Activated CD8-positive, alpha-beta memory T cell treated with anti-CD3 and anti-CD28 coated beads, Interleukin-2, amount 10 ng/mL, durations not matched to agents 7 days and 5 days (primary cell): ENCODE measurements around the gene SLC29A2. TPM values are rescaled to one million over a fixed set of nuclear protein-coding genes. Genes with fewer than 3 reads are reported as not detected.
A peak's percentile ranks its signal among the peaks of the same experiment; 100 is the strongest.

Source experiments
- ATAC-seq: fragments of 150-1000 bp; cut with Tn5 transposase; one replicate; pipeline ENCODE4 v1.10.0; 2021; ENCODE audit warnings: moderate library complexity
- CTCF ChIA-PET: fragments of 350-600 bp; sonication (Branson Sonifier 250); formaldehyde crosslinking; loops from one replicate; lab custom pipeline; 2021; ENCODE audit warnings: antibody characterized with exemption; lab: Charles Lee
- DNase-seq: peaks from one replicate; pipeline ENCODE4 v3.0.0-alpha.2; 2020
- H3K27ac Mint-ChIP-seq: one replicate; pipeline ENCODE4 v1.8.0; 2021; ENCODE audit warnings: mild to moderate bottlenecking, mixed read lengths
- H3K27me3 Mint-ChIP-seq: one replicate; pipeline ENCODE4 v1.8.0; 2021; ENCODE audit warnings: mixed read lengths
- H3K36me3 Mint-ChIP-seq: one replicate; pipeline ENCODE4 v1.8.0; 2021; ENCODE audit warnings: mild to moderate bottlenecking, mixed read lengths
- H3K4me1 Mint-ChIP-seq: one replicate; pipeline ENCODE4 v1.8.0; 2021; ENCODE audit warnings: mixed read lengths
- H3K4me3 Mint-ChIP-seq: one replicate; pipeline ENCODE4 v1.8.0; 2021; ENCODE audit warnings: mild to moderate bottlenecking, moderate library complexity, mixed read lengths
- H3K9me3 Mint-ChIP-seq: one replicate; pipeline ENCODE4 v1.8.0; 2022; ENCODE audit warnings: low read depth, mixed read lengths
- total RNA-seq, 2 experiments: library from RNA; stranded (reverse); gene quantifications; one replicate each; pipeline ENCODE4 v1.2.3, GENCODE V29; 2021

The SLC29A2 gene
- total RNA-seq, 2 experiments from 2014 or later, result 7.6 to 10.1 TPM

DNA sequence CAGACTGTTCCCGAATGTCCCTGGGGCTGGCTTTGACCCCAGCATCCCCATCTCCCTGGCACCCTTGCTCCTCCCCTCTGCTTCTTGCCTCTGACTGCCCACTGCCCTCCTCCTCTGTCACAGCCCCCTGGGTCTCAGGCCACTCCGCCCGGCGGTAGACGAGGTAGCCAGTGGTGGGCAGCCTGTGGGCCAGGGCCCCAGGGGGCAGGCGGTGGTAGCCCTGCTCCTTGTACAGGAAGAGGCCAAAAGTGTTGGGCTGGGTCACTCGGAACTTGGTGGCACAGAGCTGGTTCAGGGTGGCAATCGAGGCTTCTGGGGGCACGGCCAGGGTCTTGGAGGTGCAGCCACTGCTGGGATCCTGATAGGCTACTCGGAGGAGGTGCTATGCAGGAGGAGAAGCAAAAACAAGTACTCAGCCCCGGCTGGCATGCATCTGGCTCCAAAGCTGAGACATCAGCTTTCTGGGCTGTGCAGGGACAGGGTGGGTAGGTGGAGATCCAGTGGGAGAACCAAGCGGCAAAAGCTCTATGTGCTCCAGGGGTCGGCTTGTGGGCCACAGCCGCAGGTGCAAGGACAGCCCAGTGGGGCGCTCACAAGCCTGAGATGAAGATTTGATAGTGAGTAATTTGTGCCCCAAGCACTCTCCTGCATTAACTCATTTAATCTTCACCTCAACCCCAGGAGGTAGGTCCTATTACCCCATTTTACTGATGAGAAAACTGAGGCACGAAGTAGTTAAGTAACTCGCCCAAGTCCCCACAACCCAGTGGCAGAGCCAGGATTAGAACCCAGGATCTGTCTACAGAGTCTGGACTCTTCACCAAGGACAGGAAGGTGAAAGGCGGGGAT is 39.0 kb downstream of the SLC29A2 start:
- H3K4me3 Mint-ChIP-seq, result no peak overlapping the region
- no peak for ATAC-seq

DNA sequence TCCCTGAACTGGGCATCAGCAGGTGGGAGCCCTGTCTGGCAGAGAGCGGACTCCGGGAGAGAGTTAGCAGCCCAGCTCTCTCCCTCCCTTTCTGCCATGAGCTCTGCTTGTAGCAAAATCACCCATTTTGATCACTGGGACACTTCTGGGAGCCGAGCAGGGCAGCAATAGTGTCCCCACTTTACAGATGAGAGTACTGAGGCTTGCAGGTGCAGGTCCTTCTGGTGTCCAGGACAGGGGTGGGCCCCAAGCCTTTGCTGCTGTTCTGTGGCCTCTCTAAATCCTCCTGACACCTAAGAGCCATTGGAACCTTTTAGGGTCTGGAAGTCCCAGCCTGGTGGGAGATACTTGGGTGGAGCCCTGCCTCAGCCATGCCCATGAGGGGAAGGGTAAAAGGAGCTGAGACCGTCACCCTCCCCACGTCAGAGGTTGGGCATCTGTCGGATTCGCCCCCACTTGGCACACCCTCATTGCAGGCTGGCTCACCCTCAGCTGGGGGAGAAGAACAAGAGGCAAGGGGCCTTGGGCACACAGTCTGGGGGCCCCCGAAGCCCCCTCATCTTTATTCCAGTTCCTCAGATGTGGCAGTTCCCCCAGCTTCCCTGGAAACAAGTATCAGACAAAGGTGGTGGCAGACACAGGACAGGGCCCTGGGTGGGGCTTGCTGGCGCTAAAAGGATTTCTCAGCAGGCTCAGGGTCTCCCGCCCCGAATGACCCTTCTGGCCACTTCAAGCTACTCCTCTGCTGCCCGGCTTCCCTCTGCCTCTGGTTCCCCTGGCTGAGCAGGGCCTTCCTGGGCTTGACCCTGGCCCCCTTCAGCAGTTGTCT is 39.8 kb downstream of the SLC29A2 start:
- ATAC-seq, result no peak
- no peak for DNase-seq
- H3K4me1 Mint-ChIP-seq, result peaks cover 34% of the 10 kb centered on the region
- peaks cover 3% of the 10 kb centered on the region for H3K36me3 Mint-ChIP-seq
- no peak overlapping the region for H3K27ac Mint-ChIP-seq
- no peaks in the 10 kb centered on the region for H3K9me3 Mint-ChIP-seq
- CTCF ChIA-PET, result interaction anchor here (1.6 to 8.7 kb wide), 2 partner anchors 20 to 54 kb away, joined by 6 to 174 read pairs; no protein-coding TSS in a partner anchor
- no peaks in the 10 kb centered on the region for H3K27me3 Mint-ChIP-seq
- no peak overlapping the region for H3K4me3 Mint-ChIP-seq

More for the DNA sequence above, 39.0 kb downstream of the SLC29A2 start:
- Mint-ChIP-seq H3K36me3 (peaks cover 9% of the 10 kb centered on the region), H3K27me3 (no peaks in the 10 kb centered on the region), H3K27ac (peak overlapping the region; percentile 9), H3K9me3 (no peaks in the 10 kb centered on the region), H3K4me1 (peaks cover 35% of the 10 kb centered on the region)
- DNase-seq, result no peak
- CTCF ChIA-PET, result interaction anchor here (1.0 to 8.7 kb wide), 4 partner anchors 20 to 56 kb away, joined by 3 to 174 read pairs (median 4); no protein-coding TSS in a partner anchor

DNA sequence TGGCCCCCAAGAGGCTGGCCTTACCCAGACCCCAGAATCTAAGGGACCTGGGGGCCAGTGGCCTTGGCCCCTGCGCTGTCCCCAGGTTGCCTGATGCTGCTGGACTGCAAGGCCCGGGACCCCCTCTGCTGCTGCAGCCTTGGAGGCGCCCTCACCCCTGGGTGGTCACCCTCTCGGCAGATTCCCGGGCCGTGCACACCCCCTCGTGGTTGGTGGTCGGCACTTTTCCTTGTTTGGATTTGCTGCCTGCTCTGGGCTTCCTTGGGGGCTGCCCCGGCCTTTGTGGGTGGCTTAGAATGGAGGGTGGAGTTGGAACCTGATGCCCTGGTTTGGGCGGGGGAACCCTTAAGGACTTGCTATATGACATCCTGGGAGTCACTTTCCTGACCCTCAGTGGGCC is 40.6 kb downstream of the SLC29A2 start:
- ATAC-seq, result no peak
- no peak for DNase-seq
- H3K27me3 Mint-ChIP-seq, result no peaks in the 10 kb centered on the region
- H3K4me1 Mint-ChIP-seq, result peaks cover 33% of the 10 kb centered on the region
- H3K36me3 Mint-ChIP-seq, result no peaks in the 10 kb centered on the region
- H3K4me3 Mint-ChIP-seq, result no peak overlapping the region
- CTCF ChIA-PET, result interaction anchor here (0.9 to 8.7 kb wide), 6 partner anchors 13 to 58 kb away, joined by 3 to 174 read pairs (median 8); partner anchors contain the start of genes B4GAT1 and CD248
- H3K9me3 Mint-ChIP-seq, result no peaks in the 10 kb centered on the region
- no peak overlapping the region for H3K27ac Mint-ChIP-seq

DNA sequence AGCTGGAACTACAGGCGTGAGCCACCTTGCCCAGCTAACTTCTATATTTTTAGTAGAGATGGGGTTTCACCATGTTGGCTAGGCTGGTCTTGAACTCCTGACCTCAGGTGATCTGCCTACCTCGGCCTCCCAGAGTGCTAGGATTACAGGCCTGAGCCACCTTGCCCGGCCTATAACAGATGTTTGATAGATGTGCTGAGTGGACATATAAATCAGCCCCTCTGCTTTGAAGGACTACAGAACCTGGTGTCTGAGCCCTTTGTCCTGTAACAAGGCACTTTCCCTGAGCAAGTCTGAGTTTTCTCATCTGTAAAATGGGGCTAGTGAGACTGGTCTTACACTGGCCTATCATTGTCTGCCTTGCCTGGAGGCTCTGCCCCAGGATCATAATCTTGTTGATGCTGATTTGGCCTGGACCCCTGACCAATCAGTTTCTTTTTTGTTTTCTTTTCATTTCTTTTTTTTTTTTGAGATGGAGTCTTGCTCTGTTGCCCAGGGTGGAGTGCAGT is 42.3 kb downstream of the SLC29A2 start:
- Mint-ChIP-seq H3K4me3 (no peak overlapping the region), H3K9me3 (no peaks in the 10 kb centered on the region)
- ATAC-seq, result no peak

DNA sequence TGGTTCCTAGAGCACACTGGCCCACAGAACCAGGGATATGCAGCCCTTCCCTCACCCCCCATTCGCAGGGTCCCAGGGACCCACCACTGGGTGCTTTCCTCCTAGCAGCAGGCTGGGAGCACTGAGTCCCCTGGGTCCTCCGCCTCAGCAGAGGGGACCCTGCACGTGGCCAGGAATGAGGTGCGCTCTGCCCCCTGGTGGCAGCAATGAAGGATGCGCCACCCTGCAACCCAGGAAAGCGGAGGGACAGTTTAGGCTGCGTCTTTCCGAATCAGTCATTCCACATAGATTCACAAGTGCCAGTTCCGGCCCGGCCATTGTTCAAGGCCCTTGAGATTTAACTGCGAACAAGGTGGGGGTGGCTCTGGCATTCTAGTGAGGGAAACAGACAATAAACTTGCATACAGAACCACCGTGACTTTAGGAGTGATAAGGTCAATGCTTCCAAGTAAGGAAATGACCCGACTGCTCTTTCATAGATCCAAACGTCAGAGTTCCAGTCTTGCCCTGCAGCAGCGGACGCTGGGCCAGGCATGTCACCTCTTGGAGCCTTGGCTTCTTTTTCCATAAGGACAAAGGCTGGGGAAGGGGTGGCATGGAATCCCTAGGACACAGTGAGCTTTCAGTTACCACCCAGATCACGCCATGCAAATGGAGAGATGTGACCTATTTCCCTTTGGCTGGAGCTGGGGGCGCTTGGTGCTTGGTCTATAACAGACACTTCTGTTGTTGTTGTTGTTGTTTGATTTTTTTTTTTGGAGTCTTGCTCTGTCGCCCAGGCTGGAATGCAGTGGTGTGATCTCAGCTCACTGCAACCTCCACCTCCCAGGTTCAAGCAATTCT is 43.0 kb downstream of the SLC29A2 start:
- no peaks in the 10 kb centered on the region for H3K36me3 Mint-ChIP-seq
- peak; percentile 89 for DNase-seq
- H3K4me3 Mint-ChIP-seq, result peak overlapping the region; percentile 10
- H3K4me1 Mint-ChIP-seq, result peaks cover 51% of the 10 kb centered on the region
- H3K9me3 Mint-ChIP-seq, result no peaks in the 10 kb centered on the region
- H3K27me3 Mint-ChIP-seq, result no peaks in the 10 kb centered on the region
- ATAC-seq, result peak; percentile 85
- CTCF ChIA-PET, result interaction anchor here (0.8 to 8.7 kb wide), 9 partner anchors 11 to 106 kb away, joined by 3 to 174 read pairs (median 5); partner anchors contain the start of genes B4GAT1 and CD248
- peak overlapping the region; percentile 81 for H3K27ac Mint-ChIP-seq

More for the DNA sequence above, 42.3 kb downstream of the SLC29A2 start:
- H3K27ac Mint-ChIP-seq, result peak overlapping the region; percentile 81
- CTCF ChIA-PET, result interaction anchor here (0.8 to 8.7 kb wide), 10 partner anchors 10 to 107 kb away, joined by 3 to 174 read pairs (median 5); partner anchors contain the start of genes B4GAT1 and CD248
- no peaks in the 10 kb centered on the region for H3K27me3 Mint-ChIP-seq
- no peaks in the 10 kb centered on the region for H3K36me3 Mint-ChIP-seq
- H3K4me1 Mint-ChIP-seq, result peaks cover 45% of the 10 kb centered on the region
- no peak for DNase-seq

DNA sequence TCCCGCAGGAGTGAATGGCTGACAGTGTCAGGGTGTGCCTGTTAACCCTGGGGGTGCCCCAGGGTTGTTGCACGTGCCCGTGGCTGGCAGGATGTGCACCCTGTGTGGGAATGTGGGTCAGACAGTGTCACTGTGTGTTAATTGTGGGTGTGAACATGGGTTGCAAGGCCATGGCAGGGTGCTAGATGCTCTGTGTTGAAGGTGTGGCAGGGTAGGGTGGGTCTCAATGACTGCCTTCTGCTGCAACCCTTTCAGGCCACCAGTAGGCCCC is 43.6 kb downstream of the SLC29A2 start:
- ATAC-seq, result peak; percentile 63
- Mint-ChIP-seq H3K9me3 (no peaks in the 10 kb centered on the region), H3K27ac (peak overlapping the region; percentile 81)

DNA sequence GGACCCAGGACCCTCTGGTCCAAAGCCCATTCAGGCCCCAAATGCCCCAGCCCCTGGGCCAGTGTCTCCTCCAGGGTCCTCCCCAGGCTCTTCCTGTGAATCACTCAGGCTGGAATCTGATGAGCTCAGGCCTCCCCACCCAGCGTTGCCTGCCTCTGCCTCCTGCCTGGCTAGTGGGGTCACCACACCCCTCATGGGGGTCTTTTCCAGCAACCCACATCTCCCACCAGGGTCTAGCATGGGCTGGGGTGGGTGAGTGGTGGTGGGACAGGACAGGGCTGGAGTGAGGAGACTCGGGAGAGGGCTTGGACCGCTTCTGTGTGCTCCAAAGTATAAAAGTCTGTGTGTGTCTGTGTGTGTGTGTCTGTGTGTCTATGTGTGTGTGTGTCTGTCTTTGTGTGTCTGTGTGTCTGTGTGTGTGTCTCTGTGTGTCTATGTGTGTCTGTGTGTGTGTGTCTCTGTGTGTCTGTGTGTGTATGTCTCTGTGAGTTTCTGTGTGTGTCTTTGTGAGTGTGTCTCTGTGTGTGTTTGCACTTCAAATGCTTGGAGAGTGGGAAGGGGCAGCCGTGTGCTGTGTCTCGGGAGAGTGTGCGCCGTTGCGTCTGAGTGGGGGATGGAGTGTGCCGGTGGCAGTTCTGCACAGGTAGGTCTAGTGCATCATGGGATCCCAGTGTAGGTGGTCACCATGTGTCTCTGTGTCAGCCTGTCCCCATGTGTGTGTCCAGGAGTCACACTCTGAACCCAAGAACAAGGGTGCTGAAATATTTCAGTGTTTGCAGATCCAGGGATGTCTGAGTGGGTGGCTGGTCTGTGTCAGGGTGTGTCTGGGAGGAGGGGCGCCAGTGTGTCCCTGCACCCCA is 44.2 kb downstream of the SLC29A2 start:
- no peaks in the 10 kb centered on the region for H3K36me3 Mint-ChIP-seq
- no peaks in the 10 kb centered on the region for H3K27me3 Mint-ChIP-seq
- peak overlapping the region; percentile 81 for H3K27ac Mint-ChIP-seq
- H3K4me3 Mint-ChIP-seq, result no peak overlapping the region
- no peak for DNase-seq
- peaks cover 52% of the 10 kb centered on the region for H3K4me1 Mint-ChIP-seq
- no peak for ATAC-seq
- no peaks in the 10 kb centered on the region for H3K9me3 Mint-ChIP-seq
- CTCF ChIA-PET, result interaction anchor here (1.2 to 3.7 kb wide), 5 partner anchors 10 to 62 kb away, joined by 4 to 75 read pairs (median 4); partner anchors contain the start of gene CD248

More for the DNA sequence above, 43.6 kb downstream of the SLC29A2 start:
- CTCF ChIA-PET, result no interaction called here
- Mint-ChIP-seq H3K4me3 (no peak overlapping the region), H3K27me3 (no peaks in the 10 kb centered on the region), H3K4me1 (peaks cover 51% of the 10 kb centered on the region), H3K36me3 (no peaks in the 10 kb centered on the region)
- DNase-seq, result peak; percentile 79

DNA sequence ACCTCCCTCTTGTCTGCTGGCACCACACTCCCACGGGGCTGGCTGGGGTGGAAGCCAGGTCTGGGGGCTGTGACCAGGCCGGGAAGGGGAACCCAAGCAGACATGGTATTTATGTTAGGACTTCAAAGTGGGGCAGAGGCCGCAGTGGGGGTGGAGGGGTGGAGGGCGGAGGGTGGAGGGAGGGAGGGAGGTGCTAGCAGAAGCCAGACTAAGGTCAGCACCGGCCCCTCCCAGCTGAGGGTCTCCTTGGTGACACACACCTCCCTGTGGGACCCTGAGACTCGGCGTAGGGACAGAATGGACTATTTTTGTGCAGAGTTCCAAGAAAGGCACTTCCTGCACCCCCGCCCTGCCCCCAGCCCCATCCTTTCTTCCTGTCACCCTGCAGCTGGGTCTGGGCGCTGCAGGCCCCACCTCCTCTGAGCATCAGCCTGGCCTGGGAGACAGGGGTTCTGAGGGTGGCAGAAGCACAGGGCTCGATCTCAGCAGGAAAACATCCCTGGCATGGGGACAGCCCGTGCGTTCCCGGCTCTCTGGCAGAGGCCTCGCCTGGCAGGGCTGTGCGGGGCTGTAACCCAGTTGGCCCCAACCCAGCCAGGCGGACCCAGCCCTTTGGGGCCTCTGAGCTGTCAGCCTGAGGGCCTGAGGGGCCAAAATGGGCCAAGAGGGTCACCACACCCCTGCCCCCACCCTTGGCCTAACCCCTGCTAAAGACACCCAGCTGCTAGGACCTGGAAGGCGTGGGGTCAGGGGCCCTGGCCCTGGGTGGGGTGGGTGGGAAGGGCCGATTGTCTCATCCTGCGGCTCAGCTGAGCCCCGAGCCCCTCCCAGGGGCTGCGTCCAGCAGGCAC is 45.1 kb downstream of the SLC29A2 start:
- peaks cover 54% of the 10 kb centered on the region for H3K4me1 Mint-ChIP-seq
- H3K36me3 Mint-ChIP-seq, result no peaks in the 10 kb centered on the region
- H3K4me3 Mint-ChIP-seq, result peak overlapping the region; percentile 12
- H3K27me3 Mint-ChIP-seq, result no peaks in the 10 kb centered on the region
- ATAC-seq, result peak; percentile 56
- CTCF ChIA-PET, result interaction anchor here (1.0 to 3.7 kb wide), 6 partner anchors 9 to 62 kb away, joined by 4 to 75 read pairs (median 4); partner anchors contain the start of genes B4GAT1 and CD248
- peak overlapping the region; percentile 92 for H3K27ac Mint-ChIP-seq
- no peaks in the 10 kb centered on the region for H3K9me3 Mint-ChIP-seq
- peak; percentile 82 for DNase-seq

DNA sequence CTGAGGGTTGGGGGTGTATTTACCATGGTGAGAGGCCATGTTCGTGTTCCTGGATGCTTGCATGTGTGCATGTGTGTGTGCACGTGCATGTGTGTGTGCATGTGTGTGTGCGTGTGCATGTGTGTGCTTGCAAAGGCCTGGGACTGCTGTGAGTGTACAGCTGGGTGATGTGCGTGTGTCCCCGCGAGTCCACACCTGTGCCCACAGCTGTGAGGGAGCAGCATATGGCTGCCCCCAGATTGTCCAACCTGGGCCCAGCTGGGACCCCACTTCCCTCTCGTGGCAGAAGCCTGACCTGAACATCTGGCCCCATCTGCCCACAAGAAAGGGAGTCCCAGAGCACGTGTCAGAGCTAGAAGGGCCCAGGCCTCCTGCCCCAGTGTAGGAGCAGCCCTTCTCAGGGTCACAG is 46.3 kb downstream of the SLC29A2 start:
- Mint-ChIP-seq H3K4me1 (peaks cover 55% of the 10 kb centered on the region), H3K9me3 (peaks cover 1% of the 10 kb centered on the region), H3K36me3 (peaks cover 1% of the 10 kb centered on the region), H3K4me3 (no peak overlapping the region), H3K27ac (peak overlapping the region; percentile 92), H3K27me3 (no peaks in the 10 kb centered on the region)
- DNase-seq, result no peak
- no peak for ATAC-seq
- CTCF ChIA-PET, result interaction anchor here (3.7 kb wide), 1 partner anchor 14 kb away, joined by 75 read pairs; no protein-coding TSS in a partner anchor

DNA sequence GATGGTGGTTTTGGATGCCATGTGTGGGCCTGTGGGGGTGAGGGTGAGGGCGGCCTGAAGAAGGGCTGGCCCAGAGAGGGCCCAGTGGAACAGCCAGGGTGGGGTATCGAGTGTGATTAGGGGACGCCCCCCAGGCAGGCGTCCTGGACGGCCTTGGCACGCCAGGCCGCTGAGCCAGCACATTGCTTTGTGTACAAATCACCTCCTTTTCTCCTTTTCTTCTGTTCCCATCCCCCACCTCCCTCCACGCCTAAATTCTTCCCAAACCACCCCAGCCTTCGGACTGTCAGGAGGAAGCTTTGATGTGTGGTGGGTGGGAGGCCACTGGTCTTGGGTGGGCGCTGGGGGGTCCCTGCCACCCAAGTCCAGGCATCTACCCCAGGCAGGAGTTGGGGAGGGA is 46.9 kb downstream of the SLC29A2 start:
- peaks cover 2% of the 10 kb centered on the region for H3K9me3 Mint-ChIP-seq
- DNase-seq (no peak), ATAC-seq (no peak)
- H3K4me1 Mint-ChIP-seq, result peaks cover 58% of the 10 kb centered on the region
- no peak overlapping the region for H3K4me3 Mint-ChIP-seq
- H3K36me3 Mint-ChIP-seq, result peaks cover 5% of the 10 kb centered on the region
- CTCF ChIA-PET, result interaction anchor here (3.7 kb wide), 1 partner anchor 13 kb away, joined by 75 read pairs; no protein-coding TSS in a partner anchor
- peak overlapping the region; percentile 40 for H3K27ac Mint-ChIP-seq
- no peaks in the 10 kb centered on the region for H3K27me3 Mint-ChIP-seq

DNA sequence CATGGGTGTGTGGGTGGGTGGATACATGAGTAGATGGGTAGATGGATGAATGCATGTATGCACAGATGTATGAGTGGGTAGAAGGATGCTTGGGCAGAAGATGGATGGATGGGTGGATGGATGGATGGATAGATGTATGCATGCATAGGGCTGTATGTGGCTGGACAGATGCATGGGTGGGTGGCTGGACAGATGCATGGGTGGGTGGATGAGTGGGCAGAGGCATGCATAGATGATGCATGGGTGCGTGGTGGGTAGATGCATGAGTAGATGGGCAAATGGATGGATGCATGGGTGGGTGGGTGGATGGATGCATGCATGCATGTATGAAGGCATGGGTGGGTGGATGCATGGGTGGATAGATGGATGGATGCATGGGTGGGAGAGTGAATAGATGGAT is 47.9 kb downstream of the SLC29A2 start:
- no peaks in the 10 kb centered on the region for H3K27me3 Mint-ChIP-seq
- no peak for ATAC-seq
- H3K36me3 Mint-ChIP-seq, result peaks cover 12% of the 10 kb centered on the region
- H3K27ac Mint-ChIP-seq, result no peak overlapping the region
- H3K4me1 Mint-ChIP-seq, result peaks cover 63% of the 10 kb centered on the region
- H3K9me3 Mint-ChIP-seq, result peaks cover 2% of the 10 kb centered on the region
- H3K4me3 Mint-ChIP-seq, result no peak overlapping the region
- no peak for DNase-seq
- CTCF ChIA-PET, result interaction anchor here (3.7 kb wide), 1 partner anchor 12 kb away, joined by 75 read pairs; no protein-coding TSS in a partner anchor
